Stimulated activated CD4-positive, alpha-beta T cell treated with anti-CD3 and anti-CD28 coated beads, TNF-alpha, amount 100 ng/mL, for 24 hours (primary cell): ENCODE data around the gene LRRN3.

Source experiments
- DNase-seq, 3 experiments: peaks; one replicate each; pipeline ENCODE4 v3.0.0-alpha.2; 2020; ENCODE audit warnings: low read depth in 3 of 3

LRRN3 gene

GRCh38 chr7:111105269-111105668, 14.3 kb downstream of the LRRN3 start:
- DNase-seq, result no peak

GRCh38 chr7:111107579-111107978, 16.7 kb downstream of the LRRN3 start:
- no peak for DNase-seq

- DNase-seq, result no peak
Measured at GRCh38 chr7:111108000-111108399, 17.1 kb downstream of the LRRN3 start.

- DNase-seq, result no peak
Measured at GRCh38 chr7:111108496-111108895, 17.6 kb downstream of the LRRN3 start.

GRCh38 chr7:111112439-111112838, 21.5 kb downstream of the LRRN3 start:
- no peak for DNase-seq

- no peak for DNase-seq
Measured at GRCh38 chr7:111113263-111114017, 22.5 kb downstream of the LRRN3 start.

- DNase-seq, result no peak
Measured at GRCh38 chr7:111115966-111116365, 25.0 kb downstream of the LRRN3 start.

- no peak for DNase-seq
Measured at GRCh38 chr7:111126987-111127386, 36.1 kb downstream of the LRRN3 start.

- no peak for DNase-seq
Measured at GRCh38 chr7:111129435-111129834, 38.5 kb downstream of the LRRN3 start.

- DNase-seq, result no peak
Measured at GRCh38 chr7:111132833-111133232, 41.9 kb downstream of the LRRN3 start.

GRCh38 chr7:111137296-111138192, 46.6 kb downstream of the LRRN3 start:
- DNase-seq, result peak in 2 of 3 experiments; percentile 11 to 35

GRCh38 chr7:111138193-111138569, 47.3 kb downstream of the LRRN3 start:
- peak; percentile 23 to 58 (median 35) for DNase-seq

- no peak for DNase-seq
Measured at GRCh38 chr7:111138586-111138985, 47.7 kb downstream of the LRRN3 start.

- DNase-seq, result no peak
Measured at GRCh38 chr7:111140091-111140865, 49.4 kb downstream of the LRRN3 start.

GRCh38 chr7:111145472-111145871, 54.5 kb downstream of the LRRN3 start:
- DNase-seq, result no peak

- no peak for DNase-seq
Measured at GRCh38 chr7:111146136-111146535, 55.2 kb downstream of the LRRN3 start.

- DNase-seq, result no peak
Measured at GRCh38 chr7:111147708-111148533, 57.0 kb downstream of the LRRN3 start.

GRCh38 chr7:111150709-111151108, 59.8 kb downstream of the LRRN3 start:
- DNase-seq, result no peak

- no peak for DNase-seq
Measured at GRCh38 chr7:111159426-111159825, 68.5 kb downstream of the LRRN3 start.

GRCh38 chr7:111160297-111160696, 69.4 kb downstream of the LRRN3 start:
- no peak for DNase-seq

GRCh38 chr7:111162692-111163091, 71.8 kb downstream of the LRRN3 start:
- DNase-seq, result no peak
